ENCODE measurements around the gene TUBGCP2.

GRCh38 chr10:133299224-133299623 lies 9.4 kb downstream of the TUBGCP2 start:
- no peak for TF ChIP-seq TCF7L2 (IDR thresholded peaks at IDR 0.05; ENCODE audit: low read depth, low read length)
- TF ChIP-seq, protein P1, sequence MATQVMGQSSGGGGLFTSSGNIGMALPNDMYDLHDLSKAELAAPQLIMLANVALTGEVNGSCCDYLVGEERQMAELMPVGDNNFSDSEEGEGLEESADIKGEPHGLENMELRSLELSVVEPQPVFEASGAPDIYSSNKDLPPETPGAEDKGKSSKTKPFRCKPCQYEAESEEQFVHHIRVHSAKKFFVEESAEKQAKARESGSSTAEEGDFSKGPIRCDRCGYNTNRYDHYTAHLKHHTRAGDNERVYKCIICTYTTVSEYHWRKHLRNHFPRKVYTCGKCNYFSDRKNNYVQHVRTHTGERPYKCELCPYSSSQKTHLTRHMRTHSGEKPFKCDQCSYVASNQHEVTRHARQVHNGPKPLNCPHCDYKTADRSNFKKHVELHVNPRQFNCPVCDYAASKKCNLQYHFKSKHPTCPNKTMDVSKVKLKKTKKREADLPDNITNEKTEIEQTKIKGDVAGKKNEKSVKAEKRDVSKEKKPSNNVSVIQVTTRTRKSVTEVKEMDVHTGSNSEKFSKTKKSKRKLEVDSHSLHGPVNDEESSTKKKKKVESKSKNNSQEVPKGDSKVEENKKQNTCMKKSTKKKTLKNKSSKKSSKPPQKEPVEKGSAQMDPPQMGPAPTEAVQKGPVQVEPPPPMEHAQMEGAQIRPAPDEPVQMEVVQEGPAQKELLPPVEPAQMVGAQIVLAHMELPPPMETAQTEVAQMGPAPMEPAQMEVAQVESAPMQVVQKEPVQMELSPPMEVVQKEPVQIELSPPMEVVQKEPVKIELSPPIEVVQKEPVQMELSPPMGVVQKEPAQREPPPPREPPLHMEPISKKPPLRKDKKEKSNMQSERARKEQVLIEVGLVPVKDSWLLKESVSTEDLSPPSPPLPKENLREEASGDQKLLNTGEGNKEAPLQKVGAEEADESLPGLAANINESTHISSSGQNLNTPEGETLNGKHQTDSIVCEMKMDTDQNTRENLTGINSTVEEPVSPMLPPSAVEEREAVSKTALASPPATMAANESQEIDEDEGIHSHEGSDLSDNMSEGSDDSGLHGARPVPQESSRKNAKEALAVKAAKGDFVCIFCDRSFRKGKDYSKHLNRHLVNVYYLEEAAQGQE (IDR thresholded peaks at IDR 0.05; ENCODE audit: insufficient read depth in 1 of 2, low read depth in 2 of 2, low read length in 1 of 2) = no peak
- TF ChIP-seq, protein P2, sequence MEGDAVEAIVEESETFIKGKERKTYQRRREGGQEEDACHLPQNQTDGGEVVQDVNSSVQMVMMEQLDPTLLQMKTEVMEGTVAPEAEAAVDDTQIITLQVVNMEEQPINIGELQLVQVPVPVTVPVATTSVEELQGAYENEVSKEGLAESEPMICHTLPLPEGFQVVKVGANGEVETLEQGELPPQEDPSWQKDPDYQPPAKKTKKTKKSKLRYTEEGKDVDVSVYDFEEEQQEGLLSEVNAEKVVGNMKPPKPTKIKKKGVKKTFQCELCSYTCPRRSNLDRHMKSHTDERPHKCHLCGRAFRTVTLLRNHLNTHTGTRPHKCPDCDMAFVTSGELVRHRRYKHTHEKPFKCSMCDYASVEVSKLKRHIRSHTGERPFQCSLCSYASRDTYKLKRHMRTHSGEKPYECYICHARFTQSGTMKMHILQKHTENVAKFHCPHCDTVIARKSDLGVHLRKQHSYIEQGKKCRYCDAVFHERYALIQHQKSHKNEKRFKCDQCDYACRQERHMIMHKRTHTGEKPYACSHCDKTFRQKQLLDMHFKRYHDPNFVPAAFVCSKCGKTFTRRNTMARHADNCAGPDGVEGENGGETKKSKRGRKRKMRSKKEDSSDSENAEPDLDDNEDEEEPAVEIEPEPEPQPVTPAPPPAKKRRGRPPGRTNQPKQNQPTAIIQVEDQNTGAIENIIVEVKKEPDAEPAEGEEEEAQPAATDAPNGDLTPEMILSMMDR (IDR thresholded peaks at IDR 0.05) = no peak
